Measurements from ENCODE around the gene ASXL1. TPM values are rescaled to one million over a fixed set of nuclear protein-coding genes. Genes with fewer than 3 reads are reported as not detected.
A peak's percentile ranks its signal among the peaks of the same experiment; 100 is the strongest.

Gene ASXL1
- total RNA-seq, 4 donors from 2014 or later: 43.2 to 143 (median 71.8) TPM

DNA sequence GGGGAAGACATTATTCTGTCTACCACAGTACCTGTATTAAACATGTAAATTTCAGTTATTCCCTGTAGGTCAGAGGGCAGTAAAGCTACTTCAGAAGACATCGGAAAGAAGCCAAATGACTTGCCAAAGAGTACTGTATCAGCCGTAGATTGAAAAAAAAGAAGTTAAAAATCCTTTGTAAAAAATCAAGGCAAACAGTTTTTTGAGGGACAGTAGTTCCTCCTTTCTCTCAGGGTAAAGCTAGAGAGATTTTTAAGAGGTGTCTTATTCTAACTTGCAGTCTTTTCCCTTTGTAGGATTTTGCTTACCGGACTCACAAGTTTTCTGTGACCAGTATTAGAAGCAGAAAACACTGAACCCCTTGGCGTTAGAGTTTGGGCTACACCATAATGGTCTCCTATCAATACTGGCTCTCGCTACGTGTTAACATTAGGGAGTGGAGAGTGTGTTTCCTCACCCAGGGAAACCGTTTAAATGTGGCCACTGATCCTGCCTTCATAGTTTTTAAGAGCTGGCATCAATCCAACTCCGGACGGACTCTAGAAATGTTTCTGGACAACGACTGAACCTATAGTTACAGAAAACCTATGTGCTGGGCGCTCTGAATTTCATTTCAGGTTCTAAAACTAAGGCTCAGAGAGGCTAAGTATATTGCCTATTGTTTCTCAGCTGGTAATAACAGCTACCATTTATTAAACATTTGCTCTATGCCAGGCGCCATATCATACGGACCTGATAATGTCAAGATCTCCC is 1.3 kb upstream of the ASXL1 start:
- Histone ChIP-seq H3K27me3 (no peaks in the 10 kb centered on the region), H3K36me3 (no peaks in the 10 kb centered on the region), H3K9me3 (no peaks in the 10 kb centered on the region), H3K4me3 (peak overlapping the region; percentile 96), H3K27ac (peak overlapping the region; percentile 99), H3K4me1 (peaks cover 37% of the 10 kb centered on the region)
- TF ChIP-seq POLR2AphosphoS5 (IDR thresholded peaks at IDR 0.05) (no peak), POLR2A (IDR thresholded peaks at IDR 0.05) (no peak), EP300 (IDR thresholded peaks at IDR 0.05) (no peak)
- TF ChIP-seq, protein P1, sequence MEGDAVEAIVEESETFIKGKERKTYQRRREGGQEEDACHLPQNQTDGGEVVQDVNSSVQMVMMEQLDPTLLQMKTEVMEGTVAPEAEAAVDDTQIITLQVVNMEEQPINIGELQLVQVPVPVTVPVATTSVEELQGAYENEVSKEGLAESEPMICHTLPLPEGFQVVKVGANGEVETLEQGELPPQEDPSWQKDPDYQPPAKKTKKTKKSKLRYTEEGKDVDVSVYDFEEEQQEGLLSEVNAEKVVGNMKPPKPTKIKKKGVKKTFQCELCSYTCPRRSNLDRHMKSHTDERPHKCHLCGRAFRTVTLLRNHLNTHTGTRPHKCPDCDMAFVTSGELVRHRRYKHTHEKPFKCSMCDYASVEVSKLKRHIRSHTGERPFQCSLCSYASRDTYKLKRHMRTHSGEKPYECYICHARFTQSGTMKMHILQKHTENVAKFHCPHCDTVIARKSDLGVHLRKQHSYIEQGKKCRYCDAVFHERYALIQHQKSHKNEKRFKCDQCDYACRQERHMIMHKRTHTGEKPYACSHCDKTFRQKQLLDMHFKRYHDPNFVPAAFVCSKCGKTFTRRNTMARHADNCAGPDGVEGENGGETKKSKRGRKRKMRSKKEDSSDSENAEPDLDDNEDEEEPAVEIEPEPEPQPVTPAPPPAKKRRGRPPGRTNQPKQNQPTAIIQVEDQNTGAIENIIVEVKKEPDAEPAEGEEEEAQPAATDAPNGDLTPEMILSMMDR (IDR thresholded peaks at IDR 0.05): no peak
- DNase-seq (ENCODE audit: low spot score in 2 of 2): no peak
- 41% methylated on average over 13 of the region's 13 CpGs for WGBS

DNA sequence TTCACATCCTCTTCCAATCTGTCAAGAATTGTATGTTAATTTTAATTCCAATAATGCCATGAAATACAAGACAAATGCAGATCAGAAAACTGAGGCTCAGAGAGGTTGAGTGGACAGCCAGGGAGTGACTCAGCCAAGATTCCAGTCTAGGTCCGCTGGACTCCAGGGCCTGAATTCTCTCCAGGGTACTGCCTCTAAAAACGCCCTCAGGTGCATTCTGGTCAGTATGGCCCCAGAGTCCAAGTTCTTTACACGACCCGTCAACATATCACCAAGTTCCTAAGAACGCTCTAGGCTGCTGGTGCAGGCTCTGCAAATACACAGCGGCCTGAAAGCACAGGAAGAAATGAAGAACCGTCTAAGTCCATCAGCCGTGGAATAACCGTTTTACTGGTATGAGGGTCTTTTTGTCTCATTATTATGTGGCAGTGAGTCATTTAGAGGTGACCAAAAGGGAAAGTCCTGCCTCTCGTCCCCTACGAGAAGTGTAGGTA is 709 bp upstream of the ASXL1 start:
- Histone ChIP-seq H3K36me3 (no peaks in the 10 kb centered on the region), H3K4me3 (peak overlapping the region; percentile 96), H3K27me3 (no peaks in the 10 kb centered on the region), H3K27ac (peak overlapping the region; percentile 99), H3K4me1 (peaks cover 41% of the 10 kb centered on the region), H3K9me3 (no peaks in the 10 kb centered on the region)
- whole genome bisulfite sequencing: 0% methylated on average over 11 of the region's 11 CpGs
- no peak for DNase-seq (ENCODE audit: low spot score in 2 of 2)
- TF ChIP-seq EP300 (IDR thresholded peaks at IDR 0.05) (no peak), POLR2A (IDR thresholded peaks at IDR 0.05) (no peak), POLR2AphosphoS5 (IDR thresholded peaks at IDR 0.05) (no peak)
- TF ChIP-seq, protein P1 (IDR thresholded peaks at IDR 0.05): no peak

DNA sequence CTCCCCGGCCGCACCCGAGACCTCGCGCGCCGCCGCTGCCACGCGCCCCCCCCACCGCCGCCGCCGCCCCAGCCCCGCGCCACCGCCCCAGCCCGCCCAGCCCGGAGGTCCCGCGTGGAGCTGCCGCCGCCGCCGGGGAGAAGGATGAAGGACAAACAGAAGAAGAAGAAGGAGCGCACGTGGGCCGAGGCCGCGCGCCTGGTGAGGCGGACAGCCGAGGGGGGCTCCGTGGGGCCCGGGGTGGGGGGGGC is 426 bp downstream of the ASXL1 start:
- peaks cover 51% of the 10 kb centered on the region for H3K4me1 ChIP-seq
- no peaks in the 10 kb centered on the region for H3K9me3 ChIP-seq
- no peaks in the 10 kb centered on the region for H3K27me3 ChIP-seq
- no peak for DNase-seq (ENCODE audit: low spot score in 2 of 2)
- peak overlapping the region; percentile 99 for H3K27ac ChIP-seq
- WGBS: no CpG with 5 or more reads among the region's 35 CpGs
- H3K36me3 ChIP-seq: no peaks in the 10 kb centered on the region
- peak overlapping the region; percentile 96 for H3K4me3 ChIP-seq
- no peak for TF ChIP-seq EP300 (IDR thresholded peaks at IDR 0.05)
- no peak for TF ChIP-seq POLR2A (IDR thresholded peaks at IDR 0.05)
- TF ChIP-seq, protein P1 (IDR thresholded peaks at IDR 0.05): no peak
- no peak for TF ChIP-seq POLR2AphosphoS5 (IDR thresholded peaks at IDR 0.05)

DNA sequence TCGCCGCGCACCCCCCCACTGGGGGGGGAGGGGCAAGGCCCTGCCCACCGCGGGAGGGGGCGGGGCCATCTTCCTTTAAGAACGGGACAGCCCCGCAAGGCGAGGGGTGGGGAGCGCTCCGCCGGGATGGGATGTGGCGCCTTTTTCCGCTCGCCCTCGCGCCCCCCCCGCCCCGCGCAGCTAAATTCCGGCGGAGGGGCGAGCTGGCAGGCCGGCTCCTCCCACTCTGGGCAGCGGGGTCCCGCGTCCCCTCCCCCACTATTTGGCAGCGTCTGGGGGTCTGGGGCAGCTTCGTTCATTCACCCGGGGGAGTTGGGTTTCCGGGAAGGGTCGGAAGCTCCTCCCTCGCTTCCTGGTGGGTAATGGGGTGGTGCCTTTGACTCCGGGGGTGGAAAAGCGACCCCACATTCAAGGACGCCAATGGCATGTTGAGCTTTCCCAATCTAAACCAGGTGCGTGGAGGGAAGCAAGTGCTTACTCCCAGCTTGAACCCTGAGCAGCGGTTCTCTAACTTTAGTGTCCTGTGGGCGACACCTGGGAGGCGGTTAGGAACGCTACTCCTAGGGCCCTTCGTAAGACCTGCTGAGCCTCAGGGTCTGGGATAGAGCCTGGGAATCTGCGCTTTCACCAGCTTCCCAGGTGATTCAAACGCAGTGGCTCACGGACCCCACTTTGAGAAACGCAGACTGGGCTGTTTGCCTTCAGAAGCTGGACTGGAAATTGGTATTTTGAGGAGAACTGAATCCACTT is 927 bp downstream of the ASXL1 start:
- Histone ChIP-seq H3K4me3 (peak overlapping the region; percentile 96), H3K27ac (peak overlapping the region; percentile 99), H3K27me3 (no peaks in the 10 kb centered on the region), H3K4me1 (peaks cover 54% of the 10 kb centered on the region), H3K9me3 (no peaks in the 10 kb centered on the region), H3K36me3 (no peaks in the 10 kb centered on the region)
- TF ChIP-seq, protein P1 (IDR thresholded peaks at IDR 0.05): no peak
- peak in 1 of 2 donors; percentile 42 for TF ChIP-seq POLR2A (IDR thresholded peaks at IDR 0.05)
- no peak for TF ChIP-seq EP300 (IDR thresholded peaks at IDR 0.05)
- no peak for TF ChIP-seq POLR2AphosphoS5 (IDR thresholded peaks at IDR 0.05)
- WGBS: 0% methylated on average over 21 of the region's 46 CpGs
- peak; percentile 86 to 89 for DNase-seq (ENCODE audit: low spot score in 2 of 2)
